HG03575 (cell line): ENCODE data around the gene PHC1.
"Not testable (repeated sequence)": the region's sequence is repeated elsewhere in the genome, so short reads cannot be mapped to it uniquely, and the experiment has no call there.

Source experiments
- ATAC-seq: cut with Tn5 transposase; IDR thresholded peaks from one replicate; pipeline ENCODE4 v1.9.1; 2021; ENCODE audit not compliant: unreplicated experiment, insufficient number of reproducible peaks, low FRiP score; ENCODE audit errors: extremely low read depth

Gene PHC1

GRCh38 chr12:8914033-8914715 lies at the start of gene PHC1:
Gene PHC1 (plus strand): TSS chr12:8914509. CDS start chr12:8917678, 3,169 bp downstream.
- ATAC-seq = not testable (repeated sequence)

GRCh38 chr12:8866429-8866828 lies 47.9 kb upstream of the PHC1 start:
- no peak for ATAC-seq

- ATAC-seq = no peak
Measured at GRCh38 chr12:8867009-8867408, 47.3 kb upstream of the PHC1 start.

GRCh38 chr12:8867786-8868185 lies 46.5 kb upstream of the PHC1 start:
- no peak for ATAC-seq

GRCh38 chr12:8870586-8870985 lies 43.7 kb upstream of the PHC1 start:
- ATAC-seq = no peak

GRCh38 chr12:8871068-8871467 lies 43.2 kb upstream of the PHC1 start:
- no peak for ATAC-seq

GRCh38 chr12:8876887-8877286 lies 37.4 kb upstream of the PHC1 start:
- no peak for ATAC-seq

- ATAC-seq = no peak
Measured at GRCh38 chr12:8886502-8887284, 27.6 kb upstream of the PHC1 start.

GRCh38 chr12:8887285-8887715 lies 27.0 kb upstream of the PHC1 start:
- ATAC-seq = no peak

- no peak for ATAC-seq
Measured at GRCh38 chr12:8890313-8891085, 23.8 kb upstream of the PHC1 start.

GRCh38 chr12:8891976-8892375 lies 22.3 kb upstream of the PHC1 start:
- ATAC-seq = no peak

GRCh38 chr12:8894378-8894777 lies 19.9 kb upstream of the PHC1 start:
- no peak for ATAC-seq

- ATAC-seq = no peak
Measured at GRCh38 chr12:8894986-8895385, 19.3 kb upstream of the PHC1 start.

GRCh38 chr12:8897081-8897480 lies 17.2 kb upstream of the PHC1 start:
- no peak for ATAC-seq

GRCh38 chr12:8899830-8900229 lies 14.5 kb upstream of the PHC1 start:
- no peak for ATAC-seq

GRCh38 chr12:8902703-8903102 lies 11.6 kb upstream of the PHC1 start:
- ATAC-seq = not testable (repeated sequence)

- ATAC-seq = no peak
Measured at GRCh38 chr12:8903646-8904045, 10.7 kb upstream of the PHC1 start.

- no peak for ATAC-seq
Measured at GRCh38 chr12:8904665-8905064, 9.6 kb upstream of the PHC1 start.

GRCh38 chr12:8905546-8905945 lies 8.8 kb upstream of the PHC1 start:
- ATAC-seq = no peak
